Right lobe of liver (tissue), 6 donors: ENCODE results near the gene MMP15. TPM values are rescaled to one million over a fixed set of nuclear protein-coding genes. Genes with fewer than 3 reads are reported as not detected.

Experiments used
- ATAC-seq, 4 donors: fragments of 200-7000 bp; cut with Tn5 transposase; one replicate each; pipeline ENCODE4 v1.9.1; 2020; ENCODE audit warnings: mild to moderate bottlenecking in 4 of 4, moderate library complexity in 4 of 4
- DNase-seq, 3 donors: peaks; one replicate each; pipeline ENCODE4 v3.0.0-alpha.2; 2020
- H3K27ac ChIP-seq, 3 donors: fragments of 200-600 bp; one replicate each; pipeline ENCODE4 v1.8.0; 2022
- H3K27me3 ChIP-seq, 2 donors: fragments of 200-600 bp; one replicate each; pipeline ENCODE4 v1.8.0; 2022
- H3K36me3 ChIP-seq, 4 donors: fragments of 200-600 bp; sonication (generic) in 1 of 4; one replicate each; pipeline versions ENCODE4 v1.5.1 to v1.8.0; 2017 to 2022; ENCODE audit warnings: control low read depth in 1 of 4
- H3K4me1 ChIP-seq, 4 donors: fragments of 200-600 bp; sonication (generic) in 1 of 4; one replicate each; pipeline versions ENCODE4 v1.5.1 to v1.8.0; 2017 to 2022; ENCODE audit warnings: control low read depth in 1 of 4
- H3K4me3 ChIP-seq, 3 donors: fragments of 200-600 bp; one replicate each; pipeline ENCODE4 v1.8.0; 2022
- H3K9me3 ChIP-seq, 4 donors: fragments of 200-600 bp; sonication (generic) in 1 of 4; one replicate each; pipeline versions ENCODE4 v1.5.1 to v1.8.0; 2017 to 2022; ENCODE audit warnings: control low read depth in 1 of 4
- POLR2A ChIP-seq: fragments of 450-650 bp; IDR thresholded peaks from one replicate; pipeline ENCODE4 v1.6.1; 2017; ENCODE audit warnings: antibody characterized with exemption, mild to moderate bottlenecking
- WGBS: methylation state at CpG from one replicate; pipeline ENCODE4 v1.1.6; 2018; ENCODE audit warnings: low coverage, low lambda C conversion rate; ENCODE audit not compliant: insufficient coverage; ENCODE audit errors: missing lambda C conversion rate; 5-methylcytosine and 5-hydroxymethylcytosine counted together
- intact Hi-C, 2 donors: fragments of 100-400 bp; cut with DNase I; formaldehyde crosslinking; loops; one replicate each; pipeline versions ENCODE4 v1.11.2 to v1.14.1; 2022
- total RNA-seq, 6 experiments: library from RNA; depleted of rRNA in 2 of 6; stranded (reverse); fragments of >200 nt in 2 of 6; fragmentation: NEBNext Ultra II Directional in 3 of 6; extraction: Animal tissue kit (Norgen Biotek cat#: 25700) in 3 of 6; gene quantifications; one replicate each; pipeline versions ENCODE4 v1.1.0 to v1.2.4, GENCODE V29; 2016 to 2023
- TF ChIP-seq, protein P1 (sequence below), 4 donors: fragments of 200-600 bp in 3 of 4; fragments of 450-650 bp in 1 of 4; IDR thresholded peaks; one replicate each; pipeline versions ENCODE4 v1.5.1 to v1.8.0; 2016 to 2022; ENCODE audit warnings: antibody characterized with exemption in 4 of 4, mild to moderate bottlenecking in 2 of 4
- donor health status: DM: no; HTN: yes; CAD: no.
- donor health status: DM: no; HTN: no; CAD: no.
- donor health status: DM: no; HTN: no; CAD: no.
- donor health status: DM: no; HTN: yes; CAD: no.
- donor health status: DM: no; HTN: yes; CAD: no.

Gene MMP15
- total RNA-seq, 6 experiments from 2014 or later: 22.3 to 76.0 (median 35.2) TPM

DNA sequence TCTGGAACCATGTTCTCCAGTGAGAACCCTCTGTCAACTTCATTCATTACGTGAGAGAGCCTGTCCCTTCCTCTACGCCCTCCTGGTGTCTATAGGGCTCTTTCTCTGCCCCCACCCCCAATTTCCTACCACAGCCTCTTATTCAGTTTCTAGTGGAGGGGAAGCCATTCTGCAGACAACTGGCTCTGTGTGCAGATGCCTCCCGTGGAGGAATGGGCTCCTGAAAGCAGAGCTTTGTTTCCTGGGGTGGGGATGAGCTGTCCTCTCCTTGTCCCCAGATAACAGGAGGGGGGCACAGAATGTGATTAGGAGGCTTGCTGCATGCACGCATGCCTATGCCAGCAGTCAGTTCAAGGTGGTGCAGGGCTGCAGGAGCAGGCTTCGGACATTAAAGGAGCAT is 31.6 kb downstream of the MMP15 start:
- ATAC-seq (no peak), DNase-seq (no peak)
- TF ChIP-seq, protein P1, sequence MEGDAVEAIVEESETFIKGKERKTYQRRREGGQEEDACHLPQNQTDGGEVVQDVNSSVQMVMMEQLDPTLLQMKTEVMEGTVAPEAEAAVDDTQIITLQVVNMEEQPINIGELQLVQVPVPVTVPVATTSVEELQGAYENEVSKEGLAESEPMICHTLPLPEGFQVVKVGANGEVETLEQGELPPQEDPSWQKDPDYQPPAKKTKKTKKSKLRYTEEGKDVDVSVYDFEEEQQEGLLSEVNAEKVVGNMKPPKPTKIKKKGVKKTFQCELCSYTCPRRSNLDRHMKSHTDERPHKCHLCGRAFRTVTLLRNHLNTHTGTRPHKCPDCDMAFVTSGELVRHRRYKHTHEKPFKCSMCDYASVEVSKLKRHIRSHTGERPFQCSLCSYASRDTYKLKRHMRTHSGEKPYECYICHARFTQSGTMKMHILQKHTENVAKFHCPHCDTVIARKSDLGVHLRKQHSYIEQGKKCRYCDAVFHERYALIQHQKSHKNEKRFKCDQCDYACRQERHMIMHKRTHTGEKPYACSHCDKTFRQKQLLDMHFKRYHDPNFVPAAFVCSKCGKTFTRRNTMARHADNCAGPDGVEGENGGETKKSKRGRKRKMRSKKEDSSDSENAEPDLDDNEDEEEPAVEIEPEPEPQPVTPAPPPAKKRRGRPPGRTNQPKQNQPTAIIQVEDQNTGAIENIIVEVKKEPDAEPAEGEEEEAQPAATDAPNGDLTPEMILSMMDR (IDR thresholded peaks at IDR 0.05): no peak
- TF ChIP-seq POLR2A: no peak
- Histone ChIP-seq H3K27me3 (no peaks in the 10 kb centered on the region), H3K4me3 (no peak overlapping the region), H3K36me3 (no peaks in the 10 kb centered on the region), H3K9me3 (no peaks in the 10 kb centered on the region), H3K4me1 (no peaks in the 10 kb centered on the region), H3K27ac (no peak overlapping the region)
- intact Hi-C loops: no loop called here
- 49% methylated on average over 4 of the region's 5 CpGs for WGBS

DNA sequence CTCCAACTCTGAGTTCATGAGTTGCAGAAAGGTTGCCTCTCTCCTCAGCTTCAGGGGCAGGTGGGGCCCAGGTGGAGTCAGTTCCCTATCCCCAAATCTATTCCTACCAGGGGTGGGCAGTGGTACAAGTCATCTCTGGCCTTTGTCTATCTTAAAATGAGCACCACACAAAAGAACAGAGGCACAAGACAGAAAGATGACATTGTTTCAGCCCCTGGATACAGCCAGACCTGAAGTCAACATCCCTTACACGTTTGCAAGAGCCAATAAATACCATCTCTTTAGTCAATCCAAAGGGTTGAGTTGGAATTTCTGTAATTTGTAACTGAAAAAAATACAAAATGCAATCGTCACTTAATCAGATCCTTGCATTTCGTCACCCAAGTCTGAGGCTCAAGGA is 32.2 kb downstream of the MMP15 start:
- H3K27me3 ChIP-seq: no peaks in the 10 kb centered on the region
- DNase-seq (no peak), ATAC-seq (no peak)
- H3K27ac ChIP-seq: no peak overlapping the region
- WGBS: 74% methylated on average over 3 of the region's 3 CpGs
- H3K36me3 ChIP-seq: no peaks in the 10 kb centered on the region
- no peak overlapping the region for H3K4me3 ChIP-seq
- H3K4me1 ChIP-seq: no peaks in the 10 kb centered on the region
- H3K9me3 ChIP-seq: no peaks in the 10 kb centered on the region
- intact Hi-C loops: no loop called here
- TF ChIP-seq, protein P1 (IDR thresholded peaks at IDR 0.05): no peak
- TF ChIP-seq POLR2A: no peak

DNA sequence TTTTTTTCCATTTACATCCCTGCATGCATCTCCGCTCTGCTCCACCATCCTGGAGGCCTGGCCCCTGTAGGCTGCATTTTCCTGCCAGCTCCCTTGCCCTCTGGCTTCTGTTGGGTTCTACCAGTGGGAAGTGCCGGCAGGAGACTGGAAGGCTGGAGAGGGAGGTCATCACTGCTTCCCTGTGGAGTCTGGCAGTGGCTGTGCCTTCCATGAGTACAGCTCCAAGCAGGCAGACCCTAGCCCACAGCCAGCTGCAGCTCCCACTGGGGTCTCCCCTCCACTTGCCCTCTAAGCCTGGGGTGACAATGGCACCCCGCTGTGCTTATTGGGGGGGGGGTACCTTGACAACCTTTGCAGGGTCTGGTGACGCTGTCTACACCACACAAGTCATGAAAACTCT is 37.3 kb downstream of the MMP15 start:
- Histone ChIP-seq H3K4me1 (no peaks in the 10 kb centered on the region), H3K27ac (no peak overlapping the region), H3K36me3 (no peaks in the 10 kb centered on the region), H3K27me3 (no peaks in the 10 kb centered on the region), H3K4me3 (no peak overlapping the region), H3K9me3 (no peaks in the 10 kb centered on the region)
- intact Hi-C loops: no loop called here
- WGBS: 83% methylated on average over 2 of the region's 4 CpGs
- DNase-seq (no peak), ATAC-seq (no peak)
- no peak for TF ChIP-seq POLR2A
- TF ChIP-seq, protein P1 (IDR thresholded peaks at IDR 0.05): no peak

DNA sequence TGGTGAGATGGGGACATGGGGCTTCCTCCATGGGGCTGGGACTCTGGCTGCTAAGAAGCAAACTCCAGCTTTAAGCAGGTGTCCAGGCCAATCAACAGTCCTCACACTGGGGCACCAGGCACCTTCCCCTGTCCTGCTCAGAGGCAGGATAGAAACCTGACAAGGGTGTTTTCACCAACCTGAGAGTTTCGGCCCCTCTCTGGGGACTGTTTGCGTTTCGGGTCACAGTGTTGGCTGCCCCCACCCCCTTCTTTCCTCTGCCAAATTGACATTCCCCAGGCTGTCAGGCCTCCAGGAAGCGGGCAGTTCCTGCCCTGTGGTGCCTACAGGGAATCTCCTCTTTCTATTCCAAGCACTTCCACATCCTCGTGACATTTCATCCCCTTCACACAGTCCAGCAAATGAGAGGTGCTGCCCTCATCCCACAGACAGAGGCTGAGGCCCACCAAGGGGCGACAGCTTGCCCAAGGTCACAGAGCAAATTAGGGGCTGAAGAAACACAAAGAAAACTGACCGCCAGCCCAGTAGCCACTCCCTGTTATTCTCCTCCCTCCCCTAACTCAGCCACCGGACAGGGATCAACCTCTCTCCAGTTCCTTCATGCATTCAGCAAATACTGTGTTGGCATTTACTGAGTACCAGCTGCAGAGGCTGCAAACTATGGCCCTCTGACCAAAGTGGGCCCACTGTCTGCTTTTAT is 38.0 kb downstream of the MMP15 start:
- ATAC-seq (peak; percentile 45 to 79 (median 53)), DNase-seq (peak in 1 of 3 donors; percentile 22)
- no peak overlapping the region for H3K4me3 ChIP-seq
- no peaks in the 10 kb centered on the region for H3K9me3 ChIP-seq
- H3K27me3 ChIP-seq: no peaks in the 10 kb centered on the region
- no peaks in the 10 kb centered on the region for H3K36me3 ChIP-seq
- 79% methylated on average over 3 of the region's 8 CpGs for whole genome bisulfite sequencing
- intact Hi-C loops: no loop called here
- H3K4me1 ChIP-seq: no peaks in the 10 kb centered on the region
- TF ChIP-seq, protein P1 (IDR thresholded peaks at IDR 0.05): no peak
- no peak for TF ChIP-seq POLR2A
- H3K27ac ChIP-seq: no peak overlapping the region
